DMS 273 treated with DMSO at 0.1 percent for 48 hours (cell line): ENCODE data around the gene SALL3.

Experiments
- DNase-seq: peaks from one replicate; lab custom pipeline; 2025; lab: John Stamatoyannopoulos, UW

The SALL3 gene

DNA sequence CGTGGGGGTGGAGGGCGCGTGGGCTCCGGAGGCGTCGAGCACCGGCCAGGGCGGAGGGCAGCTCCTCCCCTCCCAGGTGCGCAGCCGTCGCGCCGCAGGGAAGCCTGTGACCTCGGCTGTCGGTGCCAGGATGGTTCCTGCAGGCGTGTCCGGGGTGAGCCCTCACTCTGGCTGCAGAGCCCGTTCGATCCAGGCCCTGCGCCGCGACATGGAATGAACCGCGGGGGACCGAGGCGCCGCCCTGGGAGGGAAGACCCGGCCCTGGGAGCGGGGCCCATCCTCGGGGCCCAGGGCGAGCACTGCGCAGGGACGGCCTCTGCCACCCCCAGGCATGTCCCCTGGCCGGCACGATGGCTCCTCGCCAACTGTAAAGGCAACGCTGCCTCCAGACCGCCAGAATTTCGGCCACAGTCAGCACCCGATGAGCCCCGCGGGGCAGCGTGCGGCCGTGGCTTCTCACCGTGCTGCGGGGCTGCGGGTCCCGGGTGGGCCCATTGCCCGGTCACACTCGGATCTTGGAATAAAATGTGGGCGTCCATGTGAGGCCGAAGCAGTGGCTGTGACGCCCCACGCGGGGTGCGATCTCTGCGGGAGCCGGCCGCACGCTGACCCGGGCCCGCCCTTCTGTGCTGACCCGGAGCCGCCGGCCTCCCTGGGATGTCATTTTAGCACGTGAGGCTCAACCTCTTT lies 26.6 kb downstream of the SALL3 start:
- DNase-seq = no peak

DNA sequence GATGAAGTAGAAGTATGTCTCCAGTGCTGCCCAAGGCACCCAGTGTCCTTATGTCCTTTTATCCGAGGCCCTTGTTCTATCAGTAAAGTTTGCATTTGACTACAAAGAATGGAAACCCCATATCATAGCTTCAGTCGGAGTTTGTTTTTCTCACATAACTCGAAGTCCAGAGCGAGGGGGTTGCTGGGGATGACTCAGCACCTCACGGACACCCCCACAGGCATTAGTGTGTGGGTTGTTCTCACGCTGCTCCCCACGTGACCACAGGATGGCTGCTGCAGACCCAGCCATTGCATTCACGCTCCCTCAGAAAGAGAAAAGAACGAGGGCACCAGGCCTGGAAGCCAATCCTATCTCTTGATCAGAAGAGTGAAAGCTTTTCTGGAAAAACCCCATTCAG lies 27.8 kb downstream of the SALL3 start:
- no peak for DNase-seq

DNA sequence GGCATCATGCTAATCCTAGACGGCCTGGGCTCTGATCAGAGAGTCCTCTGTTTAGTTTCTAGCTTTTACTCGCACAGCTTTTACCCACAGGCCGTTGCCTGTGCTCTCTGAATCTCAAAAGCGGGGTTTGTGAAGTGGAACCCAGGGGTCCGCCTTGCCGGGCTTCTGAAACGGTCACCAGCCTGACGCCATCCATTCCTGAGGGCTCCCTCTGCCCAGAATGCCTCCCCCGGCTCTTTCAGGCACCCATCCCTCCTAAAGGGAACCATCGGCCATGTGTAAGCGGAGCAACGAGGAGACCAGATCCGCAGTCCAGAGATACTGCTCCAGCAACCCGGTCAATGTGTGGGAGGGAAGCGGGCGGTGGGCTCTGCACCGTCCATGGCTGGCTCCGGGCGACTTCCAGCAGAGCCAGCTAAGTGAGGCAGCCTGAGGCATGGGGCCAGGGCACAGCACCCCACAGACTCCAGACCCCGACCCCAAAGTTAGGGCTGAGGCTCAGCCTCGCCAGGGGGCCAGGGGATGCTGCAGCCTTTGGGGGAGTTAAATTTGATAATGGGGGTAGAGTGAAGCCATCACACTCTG lies 28.8 kb downstream of the SALL3 start:
- DNase-seq = no peak

DNA sequence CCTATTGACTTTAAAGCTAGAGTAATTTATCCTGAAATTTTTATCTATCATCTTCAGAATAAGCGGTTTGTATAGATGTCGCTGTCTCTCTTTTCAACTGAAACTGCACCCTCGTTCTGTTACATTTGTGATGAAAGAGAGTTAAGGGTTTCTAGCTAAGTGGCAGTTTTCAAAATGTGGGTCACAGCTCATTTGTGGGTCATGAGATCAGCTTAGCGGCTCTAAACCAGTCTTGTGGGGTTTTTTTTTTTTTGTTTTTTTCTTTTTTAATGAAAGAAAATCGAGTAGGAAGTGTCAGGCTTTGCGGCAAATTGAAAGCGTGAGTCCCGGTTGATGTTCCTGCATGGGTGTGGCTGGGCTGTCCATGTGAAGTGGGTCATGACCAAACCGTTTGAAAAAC lies 31.2 kb downstream of the SALL3 start:
- DNase-seq = no peak

DNA sequence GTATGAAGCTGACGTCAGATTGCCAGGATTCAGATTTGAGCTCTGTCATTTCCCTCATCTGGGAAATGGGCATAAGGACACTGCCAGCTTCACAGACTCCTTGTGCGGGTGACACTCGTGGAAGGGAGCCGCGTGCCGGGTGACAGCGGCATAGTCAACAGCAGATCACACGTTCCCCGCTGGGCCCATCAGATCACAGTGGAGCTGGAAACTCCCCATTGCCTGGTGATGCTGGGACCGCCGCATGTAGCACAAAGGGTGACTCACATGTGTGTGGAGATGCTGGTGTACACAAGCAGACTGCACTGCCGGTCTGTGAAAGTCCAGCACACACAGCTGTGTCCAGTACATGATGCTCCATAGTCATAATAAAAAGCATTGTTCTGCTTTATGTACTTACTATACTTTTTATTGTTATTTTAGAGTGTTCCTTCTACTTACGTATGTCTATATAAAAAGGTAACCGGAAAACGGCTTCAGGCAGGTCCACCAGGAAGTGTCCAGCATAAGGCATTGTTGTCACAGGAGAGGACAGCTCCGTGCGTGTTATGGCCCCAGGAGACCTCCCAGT lies 31.8 kb downstream of the SALL3 start:
- no peak for DNase-seq

DNA sequence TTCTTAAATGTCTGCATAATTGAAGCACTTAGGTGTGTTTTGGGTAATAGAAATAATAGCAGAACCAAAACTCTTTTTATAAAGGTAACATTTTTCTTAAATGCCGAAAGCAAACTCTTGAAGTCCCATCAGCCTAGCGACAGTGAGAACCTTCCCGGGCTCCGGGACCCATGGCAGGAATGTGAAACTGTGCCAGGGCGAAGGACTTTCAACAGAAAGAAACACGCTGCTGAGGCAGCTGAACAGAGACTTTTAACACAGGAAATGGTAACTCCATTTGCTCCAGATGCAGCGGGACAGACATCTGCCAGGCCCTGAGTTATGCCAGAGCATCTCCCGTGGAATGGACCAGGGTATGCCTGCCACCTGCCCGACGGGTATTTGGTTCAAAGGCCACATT lies 34.3 kb downstream of the SALL3 start:
- no peak for DNase-seq

DNA sequence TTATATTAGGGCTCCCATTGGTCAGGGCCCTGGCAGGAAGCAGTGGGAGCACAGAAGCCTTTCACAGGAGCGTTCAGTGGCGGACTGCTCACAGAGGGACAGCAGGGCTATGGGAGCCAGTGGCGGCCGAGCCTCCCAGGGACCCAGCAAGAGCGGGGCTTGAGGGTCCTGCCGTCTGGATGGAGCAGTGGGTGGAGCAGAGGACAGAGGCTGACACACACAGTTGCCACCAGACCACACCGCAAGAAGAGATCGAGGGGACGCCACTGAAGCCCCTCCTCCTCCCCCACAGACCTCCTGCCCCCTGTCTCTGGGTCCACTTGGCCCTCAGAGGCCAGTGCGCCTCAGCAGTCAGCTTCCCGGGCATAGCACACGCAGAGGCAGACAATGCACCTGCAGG lies 39.3 kb downstream of the SALL3 start:
- DNase-seq = no peak

DNA sequence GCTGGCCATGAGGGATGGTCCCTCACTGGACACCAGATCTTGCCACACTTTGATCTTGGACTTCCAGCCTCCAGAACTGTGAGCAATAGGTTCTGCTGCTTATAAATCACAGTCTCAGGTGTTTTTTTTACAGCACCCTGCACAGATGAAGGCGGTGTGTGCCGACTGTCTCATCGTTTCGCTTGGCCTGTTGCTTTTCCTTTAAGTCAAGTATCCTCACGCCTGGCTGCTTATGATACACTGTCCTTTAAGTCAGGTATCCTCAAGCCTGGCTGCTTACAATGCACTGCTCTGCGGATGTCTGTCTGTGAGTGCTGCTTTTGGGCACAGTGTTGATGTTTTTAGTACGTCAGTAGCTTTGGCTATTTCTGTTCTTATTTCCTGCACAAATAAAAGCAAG lies 40.3 kb downstream of the SALL3 start:
- DNase-seq = no peak

DNA sequence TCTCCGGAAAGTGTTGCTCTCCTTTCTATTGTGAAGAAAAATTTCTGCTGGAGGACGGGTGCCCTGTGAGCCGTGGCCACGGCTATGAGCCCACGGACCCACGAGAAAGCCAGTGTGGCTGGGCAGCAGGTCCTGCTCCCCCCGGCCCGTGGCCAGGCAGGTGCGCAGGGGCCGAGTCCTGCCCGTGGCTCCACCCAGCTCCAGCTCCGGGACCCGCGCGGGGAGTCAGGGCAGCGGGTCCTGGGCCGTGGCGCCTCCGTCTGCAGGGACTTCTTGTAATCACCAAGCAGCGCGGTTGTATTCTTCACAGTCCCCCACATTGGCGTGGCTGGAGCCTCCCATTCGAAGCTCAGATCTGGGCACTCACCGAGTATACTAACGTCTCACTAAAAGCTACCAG lies 43.0 kb downstream of the SALL3 start:
- no peak for DNase-seq

DNA sequence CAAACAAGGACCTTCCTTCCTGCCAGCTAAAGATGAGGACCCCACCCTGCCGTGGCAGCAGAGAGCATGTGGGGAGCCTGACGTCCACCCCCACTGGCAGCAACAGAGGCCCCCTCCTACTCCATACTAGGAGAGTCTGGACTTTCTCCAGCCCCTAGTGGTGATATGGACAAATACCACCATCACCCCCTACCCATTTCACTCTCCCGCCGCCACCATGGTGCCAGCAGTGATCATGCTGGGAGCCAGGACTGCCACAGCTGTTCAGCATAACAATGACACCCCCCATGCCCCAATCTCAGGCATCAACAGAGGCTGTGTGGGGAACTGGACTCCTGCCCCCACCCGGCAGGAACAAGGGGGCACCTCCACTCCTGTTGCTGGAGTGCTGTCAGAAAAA lies 46.9 kb downstream of the SALL3 start:
- DNase-seq = no peak

DNA sequence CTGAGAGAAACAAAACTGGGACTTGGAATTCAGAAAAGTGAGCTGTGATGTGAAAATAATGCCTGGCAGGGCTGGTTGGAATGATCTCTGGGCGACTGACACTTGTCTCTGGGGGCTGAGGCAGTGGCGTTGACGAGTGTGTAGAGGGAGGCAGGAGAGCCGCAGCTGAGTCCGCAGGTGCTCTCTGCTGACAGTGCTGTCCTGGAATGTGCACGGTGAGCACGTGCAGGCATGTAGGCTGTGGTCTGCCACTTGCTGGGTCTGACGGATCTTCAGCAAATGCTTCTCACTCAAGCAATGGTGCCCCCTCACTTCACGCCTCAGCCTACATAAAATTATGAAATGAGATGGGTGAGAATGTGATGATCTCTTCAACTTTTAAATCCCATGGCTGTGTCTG lies 51.1 kb downstream of the SALL3 start:
- no peak for DNase-seq

DNA sequence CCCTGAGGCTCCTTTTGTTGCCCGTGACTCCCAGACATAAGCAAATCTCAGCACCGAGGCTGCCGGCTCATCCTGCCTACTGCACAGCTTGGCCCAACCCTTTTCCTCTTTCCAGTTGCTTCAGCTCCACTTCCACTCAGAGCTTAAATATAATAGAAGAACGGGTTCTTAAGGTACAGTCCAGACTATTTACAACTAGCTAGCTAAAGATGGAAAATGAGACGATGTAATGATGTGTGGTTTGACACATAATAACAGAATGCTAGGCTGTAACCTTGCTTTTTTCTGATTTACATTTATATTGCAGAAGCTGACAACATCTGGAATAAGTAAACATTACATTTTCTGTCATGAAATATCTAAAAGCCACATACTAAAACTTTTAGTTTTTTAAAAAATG lies 62.7 kb downstream of the SALL3 start:
- no peak for DNase-seq

DNA sequence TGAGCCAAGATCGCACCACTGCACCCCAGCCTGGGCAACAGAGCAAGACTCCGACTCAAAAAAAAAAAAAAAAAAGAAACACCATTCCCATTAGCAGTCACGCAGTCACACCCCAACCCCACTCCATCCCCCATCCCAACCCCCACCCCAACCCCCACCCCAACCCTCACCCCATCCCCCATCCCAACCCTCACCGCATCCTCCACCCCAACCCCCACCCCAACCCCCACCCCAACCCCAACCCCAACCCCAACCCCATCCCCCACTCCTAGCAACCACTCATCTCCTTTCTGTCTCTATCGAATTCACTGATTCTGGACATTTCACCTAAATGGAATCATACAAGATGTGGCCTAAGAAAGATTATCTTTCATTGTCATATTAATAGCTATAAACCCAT lies 63.7 kb downstream of the SALL3 start:
- DNase-seq = no peak

DNA sequence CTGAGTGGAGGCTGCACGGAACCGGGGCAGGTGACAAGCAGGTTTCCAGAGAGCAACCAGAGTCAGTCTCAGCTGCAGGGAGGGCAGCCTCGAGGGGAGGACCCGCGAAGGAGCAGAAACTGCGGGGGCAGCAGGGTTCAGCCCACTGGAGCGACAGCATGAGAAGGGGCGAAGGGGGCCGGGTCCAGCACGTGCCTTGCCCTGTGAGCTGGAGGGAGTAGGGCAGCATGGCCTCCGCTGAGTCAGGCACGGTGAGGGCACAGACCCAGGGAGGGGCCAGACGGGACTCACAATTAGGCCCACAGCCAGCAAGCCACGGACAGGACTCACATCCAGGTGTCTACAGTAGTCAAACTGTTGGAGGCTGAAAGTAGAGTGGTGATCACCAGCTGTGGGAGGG lies 66.9 kb downstream of the SALL3 start:
- no peak for DNase-seq

DNA sequence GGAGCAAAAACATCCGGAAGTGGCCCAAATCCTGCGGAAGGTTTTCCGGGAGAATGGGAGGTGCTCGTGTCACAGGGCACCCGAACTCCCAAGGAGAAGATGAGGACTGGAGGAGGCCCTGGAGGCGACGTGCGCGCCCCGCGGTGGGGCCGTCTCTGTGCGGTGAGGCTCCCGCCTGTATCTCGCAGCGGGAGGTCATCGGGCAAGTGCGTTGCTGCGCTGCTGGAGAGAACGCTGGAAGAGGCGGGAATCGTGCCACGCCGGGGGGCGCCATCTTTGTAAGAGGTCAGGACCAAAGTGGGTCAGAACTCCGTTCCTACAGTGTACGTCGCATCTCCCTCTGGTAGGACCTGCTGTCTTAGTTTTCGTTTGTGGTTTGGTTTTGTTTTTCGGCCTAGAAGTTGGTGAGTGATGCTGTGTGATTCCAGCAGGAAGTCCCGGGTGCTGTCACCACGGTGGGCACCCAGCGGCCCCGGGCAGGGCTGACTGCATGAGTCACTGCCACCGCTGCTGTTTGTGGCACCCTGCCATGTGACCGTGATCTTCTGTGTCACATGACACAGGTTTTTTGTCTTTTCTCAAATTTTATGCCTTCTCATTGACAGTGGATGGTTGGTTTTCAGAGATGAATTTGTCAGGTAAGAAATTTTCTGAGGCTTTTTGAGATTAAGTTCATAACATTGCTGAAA lies 68.1 kb downstream of the SALL3 start:
- no peak for DNase-seq

DNA sequence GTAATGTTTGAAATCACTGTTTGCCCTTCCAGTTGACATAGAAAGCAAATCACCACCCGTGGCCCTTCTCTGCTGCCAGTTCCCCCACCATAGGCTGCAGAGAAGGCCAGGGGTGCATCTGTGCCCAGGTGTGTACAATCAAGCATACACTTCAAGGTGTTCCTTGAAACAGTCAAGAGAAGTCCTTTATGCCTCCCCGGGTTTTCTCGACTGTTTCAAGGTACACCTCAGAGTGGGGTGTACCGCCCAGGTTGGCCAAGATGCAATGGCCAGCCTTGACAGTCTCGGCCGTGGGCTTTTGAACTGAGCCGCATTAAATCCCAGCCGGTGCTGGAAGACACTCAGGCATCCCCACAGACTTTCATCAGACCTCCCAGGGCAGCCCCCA lies 68.6 kb downstream of the SALL3 start:
- no peak for DNase-seq

DNA sequence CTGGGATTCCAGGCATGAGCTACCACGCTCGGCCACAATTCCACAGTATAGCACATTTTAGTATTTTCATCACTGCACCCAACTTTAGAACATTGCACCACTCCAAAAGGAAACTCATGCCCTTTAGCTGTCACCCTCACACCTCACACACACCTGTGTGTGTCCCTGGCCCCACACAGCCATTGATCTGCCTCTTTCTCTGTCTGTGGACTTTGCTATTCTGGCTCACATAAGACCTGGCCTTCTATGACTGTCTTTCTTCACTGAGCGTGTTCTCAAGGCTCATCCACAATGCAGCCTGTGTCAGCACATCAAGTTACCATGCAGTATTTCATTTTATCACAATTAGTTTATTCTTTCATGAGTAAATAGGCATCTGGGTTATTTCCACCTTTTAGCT lies 69.9 kb downstream of the SALL3 start:
- no peak for DNase-seq
